Stimulated activated naive CD4-positive, alpha-beta T cell treated with Interleukin-2 at 50 U/mL for 16 hours (primary cell): ENCODE measurements around the gene LMNB1.
"Not testable (repeated sequence)": the region's sequence is repeated elsewhere in the genome, so short reads cannot be mapped to it uniquely, and the experiment has no call there.

Experiments
- DNase-seq: peaks from one replicate; lab custom pipeline; 2025; lab: John Stamatoyannopoulos, UW

Gene LMNB1

GRCh38 chr5:126776499-126777256 lies at the start of gene LMNB1:
Gene LMNB1, plus strand, starts transcription at chr5:126777136. Its CDS starts 373 bp downstream, at chr5:126777509.
- DNase-seq, result peak; percentile 96

GRCh38 chr5:126732716-126733115 lies 44.2 kb upstream of the LMNB1 start:
- DNase-seq, result no peak

GRCh38 chr5:126734573-126734972 lies 42.4 kb upstream of the LMNB1 start:
- DNase-seq, result not testable (repeated sequence)

GRCh38 chr5:126736141-126736540 lies 40.8 kb upstream of the LMNB1 start:
- DNase-seq, result no peak

- DNase-seq, result no peak
Observed at GRCh38 chr5:126741361-126741760, 35.6 kb upstream of the LMNB1 start.

- DNase-seq, result no peak
Observed at GRCh38 chr5:126742425-126742824, 34.5 kb upstream of the LMNB1 start.

GRCh38 chr5:126744836-126745235 lies 32.1 kb upstream of the LMNB1 start:
- no peak for DNase-seq

GRCh38 chr5:126745259-126745992 lies 31.5 kb upstream of the LMNB1 start:
- no peak for DNase-seq

- no peak for DNase-seq
Observed at GRCh38 chr5:126746290-126746689, 30.6 kb upstream of the LMNB1 start.

GRCh38 chr5:126752081-126752785 lies 24.7 kb upstream of the LMNB1 start:
- DNase-seq, result no peak

GRCh38 chr5:126753227-126753626 lies 23.7 kb upstream of the LMNB1 start:
- no peak for DNase-seq

GRCh38 chr5:126754609-126755008 lies 22.3 kb upstream of the LMNB1 start:
- no peak for DNase-seq

- no peak for DNase-seq
Observed at GRCh38 chr5:126755593-126755992, 21.3 kb upstream of the LMNB1 start.

GRCh38 chr5:126757713-126758357 lies 19.1 kb upstream of the LMNB1 start:
- DNase-seq, result no peak

GRCh38 chr5:126763371-126763770 lies 13.6 kb upstream of the LMNB1 start:
- DNase-seq, result no peak

- DNase-seq, result no peak
Observed at GRCh38 chr5:126769703-126770102, 7.2 kb upstream of the LMNB1 start.

- DNase-seq, result not testable (repeated sequence)
Observed at GRCh38 chr5:126773536-126773935, 3.4 kb upstream of the LMNB1 start.

- DNase-seq, result not testable (repeated sequence)
Observed at GRCh38 chr5:126774595-126774994, 2.3 kb upstream of the LMNB1 start.

- DNase-seq, result peak; percentile 49
Observed at GRCh38 chr5:126777257-126777974, 480 bp downstream of the LMNB1 start.

- peak; percentile 93 for DNase-seq
Observed at GRCh38 chr5:126777975-126778674, 1.2 kb downstream of the LMNB1 start.
